ENCODE results near the gene ST3GAL6.

GRCh38 chr3:98801043-98801747 is 38.1 kb downstream of the ST3GAL6 start:
- TF ChIP-seq RAD21 (IDR thresholded peaks at IDR 0.05) (no peak), FOXA1 (IDR thresholded peaks at IDR 0.05) (no peak), MAX (IDR thresholded peaks at IDR 0.05) (no peak), RXRA (IDR thresholded peaks at IDR 0.05) (no peak)
- TF ChIP-seq, protein P1, sequence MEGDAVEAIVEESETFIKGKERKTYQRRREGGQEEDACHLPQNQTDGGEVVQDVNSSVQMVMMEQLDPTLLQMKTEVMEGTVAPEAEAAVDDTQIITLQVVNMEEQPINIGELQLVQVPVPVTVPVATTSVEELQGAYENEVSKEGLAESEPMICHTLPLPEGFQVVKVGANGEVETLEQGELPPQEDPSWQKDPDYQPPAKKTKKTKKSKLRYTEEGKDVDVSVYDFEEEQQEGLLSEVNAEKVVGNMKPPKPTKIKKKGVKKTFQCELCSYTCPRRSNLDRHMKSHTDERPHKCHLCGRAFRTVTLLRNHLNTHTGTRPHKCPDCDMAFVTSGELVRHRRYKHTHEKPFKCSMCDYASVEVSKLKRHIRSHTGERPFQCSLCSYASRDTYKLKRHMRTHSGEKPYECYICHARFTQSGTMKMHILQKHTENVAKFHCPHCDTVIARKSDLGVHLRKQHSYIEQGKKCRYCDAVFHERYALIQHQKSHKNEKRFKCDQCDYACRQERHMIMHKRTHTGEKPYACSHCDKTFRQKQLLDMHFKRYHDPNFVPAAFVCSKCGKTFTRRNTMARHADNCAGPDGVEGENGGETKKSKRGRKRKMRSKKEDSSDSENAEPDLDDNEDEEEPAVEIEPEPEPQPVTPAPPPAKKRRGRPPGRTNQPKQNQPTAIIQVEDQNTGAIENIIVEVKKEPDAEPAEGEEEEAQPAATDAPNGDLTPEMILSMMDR (IDR thresholded peaks at IDR 0.05; ENCODE audit: low read depth, low read length, missing input control): no peak
- TF ChIP-seq, protein P2, sequence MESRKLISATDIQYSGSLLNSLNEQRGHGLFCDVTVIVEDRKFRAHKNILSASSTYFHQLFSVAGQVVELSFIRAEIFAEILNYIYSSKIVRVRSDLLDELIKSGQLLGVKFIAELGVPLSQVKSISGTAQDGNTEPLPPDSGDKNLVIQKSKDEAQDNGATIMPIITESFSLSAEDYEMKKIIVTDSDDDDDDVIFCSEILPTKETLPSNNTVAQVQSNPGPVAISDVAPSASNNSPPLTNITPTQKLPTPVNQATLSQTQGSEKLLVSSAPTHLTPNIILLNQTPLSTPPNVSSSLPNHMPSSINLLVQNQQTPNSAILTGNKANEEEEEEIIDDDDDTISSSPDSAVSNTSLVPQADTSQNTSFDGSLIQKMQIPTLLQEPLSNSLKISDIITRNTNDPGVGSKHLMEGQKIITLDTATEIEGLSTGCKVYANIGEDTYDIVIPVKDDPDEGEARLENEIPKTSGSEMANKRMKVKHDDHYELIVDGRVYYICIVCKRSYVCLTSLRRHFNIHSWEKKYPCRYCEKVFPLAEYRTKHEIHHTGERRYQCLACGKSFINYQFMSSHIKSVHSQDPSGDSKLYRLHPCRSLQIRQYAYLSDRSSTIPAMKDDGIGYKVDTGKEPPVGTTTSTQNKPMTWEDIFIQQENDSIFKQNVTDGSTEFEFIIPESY (IDR thresholded peaks at IDR 0.05): no peak

Measured in liver (tissue), 3 donors.